Lung (tissue), 12 donors: ENCODE results near the gene FYB1. TPM values are rescaled to one million over a fixed set of nuclear protein-coding genes. Genes with fewer than 3 reads are reported as not detected.

Source experiments
- ATAC-seq: fragments of 200-7000 bp; cut with Tn5 transposase; one replicate; pipeline ENCODE4 v1.9.1; 2020; ENCODE audit warnings: moderate number of reproducible peaks; ENCODE audit not compliant: insufficient read depth, low FRiP score
- DNase-seq, 3 donors: peaks; one replicate each; pipeline ENCODE4 v3.0.0-alpha.2; 2013 to 2017
- H3K27ac ChIP-seq, 2 donors: one replicate each; pipeline ENCODE4 v1.5.1; 2013; ENCODE audit warnings: mild to moderate bottlenecking in 2 of 2, moderate library complexity in 2 of 2, control low read depth in 1 of 2, inconsistent platforms in 1 of 2, low read depth in 1 of 2, low read length in 1 of 2
- H3K27me3 ChIP-seq, 3 donors: one replicate each; pipeline ENCODE4 v1.5.1; 2013; ENCODE audit warnings: low read length in 2 of 3; ENCODE audit not compliant: control insufficient read depth in 3 of 3, insufficient read depth in 3 of 3
- H3K36me3 ChIP-seq, 4 donors: one replicate each; pipeline ENCODE4 v1.5.1; 2013; ENCODE audit warnings: low read length in 4 of 4, mild to moderate bottlenecking in 1 of 4, moderate library complexity in 1 of 4; ENCODE audit not compliant: control insufficient read depth in 4 of 4, insufficient read depth in 4 of 4
- H3K4me1 ChIP-seq, 5 donors: one replicate each; pipeline ENCODE4 v1.5.1; 2013; ENCODE audit warnings: low read length in 5 of 5, mild to moderate bottlenecking in 2 of 5, moderate library complexity in 1 of 5; ENCODE audit not compliant: control insufficient read depth in 5 of 5, insufficient read depth in 5 of 5
- H3K4me3 ChIP-seq: one replicate; pipeline ENCODE4 v1.5.1; 2013; ENCODE audit warnings: mild to moderate bottlenecking, control low read depth, moderate library complexity
- H3K9ac ChIP-seq, 2 donors: one replicate each; pipeline ENCODE4 v1.5.1; 2013; ENCODE audit warnings: low read length in 2 of 2, control low read depth in 1 of 2; ENCODE audit not compliant: insufficient read depth in 1 of 2
- H3K9me3 ChIP-seq, 4 donors: one replicate each; pipeline ENCODE4 v1.5.1; 2013; ENCODE audit warnings: low read length in 3 of 4, mild to moderate bottlenecking in 1 of 4, moderate library complexity in 1 of 4; ENCODE audit not compliant: control insufficient read depth in 4 of 4, insufficient read depth in 3 of 4
- WGBS, 2 donors: extraction: QIAGEN DNeasy Blood & Tissue Kit; methylation state at CpG; one replicate each; pipeline ENCODE4 v1.1.7; 2013; 5-methylcytosine and 5-hydroxymethylcytosine counted together
- polyA plus RNA-seq, 2 donors: library from polyadenylated mRNA; stranded (reverse); fragments of 200-250 nt; gene quantifications; one replicate each; pipeline ENCODE4 v1.2.1, GENCODE V29; 2013
- total RNA-seq, 2 donors: library from RNA; depleted of rRNA in 1 of 2; stranded (reverse); fragments of >200 nt in 1 of 2; gene quantifications; one replicate each; pipeline ENCODE4 v1.2.1, GENCODE V29; 2014 to 2021
- TF ChIP-seq, protein P1 (sequence below): IDR thresholded peaks from 2 replicates; pipeline ENCODE4 v1.5.1; 2012; ENCODE audit warnings: mild to moderate bottlenecking; ENCODE audit errors: control extremely low read depth, extremely low read depth
- donor health status: control.
- donor health status: control.
- donor health status: Bipolar disorder and iron deficiency.
- donor health status: healthy.
- donor health status: DM: yes; HTN: yes; CAD: no.

The FYB1 gene
- total and polyA plus RNA-seq, 4 donors = 4.5 to 51.4 (median 32.5) TPM

DNA sequence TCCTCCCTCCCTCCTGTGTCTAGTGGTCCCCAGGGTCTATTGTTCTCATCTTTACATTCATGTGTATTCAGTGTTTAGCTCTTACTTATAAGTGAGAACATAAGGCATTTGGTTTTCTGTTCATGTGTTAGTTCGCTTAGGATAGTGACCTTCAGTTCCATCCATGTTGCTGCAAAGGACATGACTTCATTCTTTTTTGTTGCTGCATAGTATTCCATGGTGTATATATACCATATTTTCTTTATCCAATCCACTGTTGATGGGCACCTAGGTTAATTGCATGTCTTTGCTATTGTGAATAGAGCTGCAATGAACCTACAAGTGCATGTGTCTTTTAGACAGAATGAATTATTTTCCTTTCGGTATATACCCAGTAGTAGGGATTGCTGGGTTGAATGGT, 46.8 kb downstream of the FYB1 start:
- H3K27me3 ChIP-seq = no peaks in the 10 kb centered on the region
- no peaks in the 10 kb centered on the region for H3K36me3 ChIP-seq
- no peaks in the 10 kb centered on the region for H3K4me1 ChIP-seq
- no peak overlapping the region for H3K9ac ChIP-seq
- no peak for ATAC-seq
- TF ChIP-seq, protein P1, sequence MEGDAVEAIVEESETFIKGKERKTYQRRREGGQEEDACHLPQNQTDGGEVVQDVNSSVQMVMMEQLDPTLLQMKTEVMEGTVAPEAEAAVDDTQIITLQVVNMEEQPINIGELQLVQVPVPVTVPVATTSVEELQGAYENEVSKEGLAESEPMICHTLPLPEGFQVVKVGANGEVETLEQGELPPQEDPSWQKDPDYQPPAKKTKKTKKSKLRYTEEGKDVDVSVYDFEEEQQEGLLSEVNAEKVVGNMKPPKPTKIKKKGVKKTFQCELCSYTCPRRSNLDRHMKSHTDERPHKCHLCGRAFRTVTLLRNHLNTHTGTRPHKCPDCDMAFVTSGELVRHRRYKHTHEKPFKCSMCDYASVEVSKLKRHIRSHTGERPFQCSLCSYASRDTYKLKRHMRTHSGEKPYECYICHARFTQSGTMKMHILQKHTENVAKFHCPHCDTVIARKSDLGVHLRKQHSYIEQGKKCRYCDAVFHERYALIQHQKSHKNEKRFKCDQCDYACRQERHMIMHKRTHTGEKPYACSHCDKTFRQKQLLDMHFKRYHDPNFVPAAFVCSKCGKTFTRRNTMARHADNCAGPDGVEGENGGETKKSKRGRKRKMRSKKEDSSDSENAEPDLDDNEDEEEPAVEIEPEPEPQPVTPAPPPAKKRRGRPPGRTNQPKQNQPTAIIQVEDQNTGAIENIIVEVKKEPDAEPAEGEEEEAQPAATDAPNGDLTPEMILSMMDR = no peak
- no peak overlapping the region for H3K4me3 ChIP-seq
- WGBS, 2 donors = 96 to 100% methylated on average over 2 of the region's 2 CpGs
- H3K27ac ChIP-seq = no peak overlapping the region
- DNase-seq = no peak
- no peaks in the 10 kb centered on the region for H3K9me3 ChIP-seq

DNA sequence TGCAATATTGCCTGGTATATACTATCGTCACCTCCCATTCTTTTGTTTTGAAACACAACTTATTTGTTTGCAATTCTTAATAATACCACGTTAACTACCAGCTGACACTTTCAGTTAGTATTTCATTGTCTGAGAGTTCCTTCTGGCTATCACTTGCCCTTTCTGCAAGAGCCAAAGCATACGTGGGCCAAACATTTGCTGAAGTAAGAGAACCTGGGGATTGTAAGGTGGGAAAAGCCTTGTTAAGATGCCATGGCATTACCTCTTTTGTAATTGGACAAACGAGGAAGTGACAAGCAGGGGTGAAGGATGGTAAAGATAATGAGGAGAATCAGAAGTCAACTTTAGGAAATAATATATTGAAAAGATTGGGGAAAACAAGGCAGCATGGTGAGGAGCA, 47.7 kb downstream of the FYB1 start:
- no peak overlapping the region for H3K4me3 ChIP-seq
- no peaks in the 10 kb centered on the region for H3K9me3 ChIP-seq
- no peaks in the 10 kb centered on the region for H3K27me3 ChIP-seq
- no peak overlapping the region for H3K9ac ChIP-seq
- TF ChIP-seq, protein P1 = no peak
- no peaks in the 10 kb centered on the region for H3K36me3 ChIP-seq
- 57 to 62% methylated on average over 4 of the region's 4 CpGs for WGBS, 2 donors
- H3K27ac ChIP-seq = no peak overlapping the region
- ATAC-seq = no peak
- no peaks in the 10 kb centered on the region for H3K4me1 ChIP-seq
- no peak for DNase-seq

DNA sequence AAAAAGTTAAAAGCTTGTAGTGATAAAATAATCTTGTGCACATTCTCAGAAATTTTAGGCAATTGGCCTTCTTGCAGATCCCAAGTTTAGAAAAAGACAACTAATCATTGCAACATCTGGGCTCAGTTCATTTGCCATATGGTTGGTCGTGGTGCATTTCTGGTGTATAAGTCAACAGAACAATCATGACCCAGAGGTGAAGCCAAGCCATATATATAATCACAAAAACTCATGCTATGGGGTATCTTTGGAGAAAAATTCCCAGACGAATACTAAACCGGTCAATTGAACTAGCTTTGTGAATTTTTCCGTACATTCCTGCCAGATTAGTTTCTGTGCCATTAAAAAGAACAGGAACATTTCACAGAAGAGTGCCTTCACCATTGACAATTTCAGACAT, 50.3 kb downstream of the FYB1 start:
- Histone ChIP-seq H3K4me1 (no peaks in the 10 kb centered on the region), H3K27ac (no peak overlapping the region), H3K27me3 (no peaks in the 10 kb centered on the region), H3K36me3 (no peaks in the 10 kb centered on the region), H3K9ac (no peak overlapping the region), H3K9me3 (no peaks in the 10 kb centered on the region), H3K4me3 (no peak overlapping the region)
- DNase-seq (no peak), ATAC-seq (no peak)
- TF ChIP-seq, protein P1 = no peak
- 93 to 95% methylated on average over 4 of the region's 4 CpGs for WGBS, 2 donors

DNA sequence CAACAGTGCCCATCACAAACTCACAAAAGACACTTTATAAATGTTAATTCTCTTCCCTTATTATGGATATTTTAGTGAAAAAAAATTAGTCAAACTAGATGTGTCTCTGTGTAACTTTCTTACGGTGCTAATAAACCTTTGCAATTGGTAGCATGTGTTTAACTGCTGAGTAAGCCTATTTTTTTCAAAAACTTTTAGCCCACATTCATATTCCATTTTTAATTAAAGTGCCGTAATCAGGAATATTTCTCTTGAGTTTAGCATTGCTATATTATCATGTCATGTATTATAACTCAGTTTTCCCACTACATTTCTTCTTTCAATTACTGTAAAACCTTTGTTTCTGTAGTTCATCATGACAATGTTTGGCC, 51.4 kb downstream of the FYB1 start:
- Histone ChIP-seq H3K4me1 (no peaks in the 10 kb centered on the region), H3K27me3 (no peaks in the 10 kb centered on the region), H3K4me3 (no peak overlapping the region), H3K36me3 (no peaks in the 10 kb centered on the region), H3K27ac (no peak overlapping the region), H3K9ac (no peak overlapping the region), H3K9me3 (no peaks in the 10 kb centered on the region)
- no peak for DNase-seq
- TF ChIP-seq, protein P1 = no peak
- no peak for ATAC-seq
- WGBS, 2 donors = 83 to 90% methylated on average over 2 of the region's 2 CpGs
